ENCODE results near the gene UNC79. TPM values are rescaled to one million over a fixed set of nuclear protein-coding genes. Genes with fewer than 3 reads are reported as not detected.

The UNC79 gene
- total RNA-seq, 1 donor from 2014 or later, result 0.18 TPM

- Histone ChIP-seq H3K9me3 (no peaks in the 10 kb centered on the region), H3K4me1 (no peaks in the 10 kb centered on the region), H3K27ac (no peak overlapping the region), H3K4me3 (no peak overlapping the region), H3K27me3 (ENCODE audit: low read depth) (peaks cover 4% of the 10 kb centered on the region), H3K36me3 (no peaks in the 10 kb centered on the region)
- ATAC-seq (no peak), DNase-seq (no peak)
- peak; percentile 10 for TF ChIP-seq CTCF (IDR thresholded peaks at IDR 0.05)
- intact Hi-C loops (cut with DNase I), result no loop called here
These were observed 305.8 kb downstream of the UNC79 start for GRCh38 chr14:93736378-93737014.

GRCh38 chr14:93737634-93738033 is 306.9 kb downstream of the UNC79 start:
- Histone ChIP-seq H3K27ac (no peak overlapping the region), H3K36me3 (no peaks in the 10 kb centered on the region), H3K4me1 (no peaks in the 10 kb centered on the region), H3K9me3 (no peaks in the 10 kb centered on the region), H3K4me3 (no peak overlapping the region), H3K27me3 (ENCODE audit: low read depth) (peaks cover 4% of the 10 kb centered on the region)
- intact Hi-C loops (cut with DNase I), result no loop called here
- no peak for TF ChIP-seq CTCF (IDR thresholded peaks at IDR 0.05)
- DNase-seq (no peak), ATAC-seq (no peak)

GRCh38 chr14:93741556-93742230 is 311.0 kb downstream of the UNC79 start:
- intact Hi-C loops (cut with DNase I), result no loop called here
- Histone ChIP-seq H3K27ac (no peak overlapping the region), H3K4me1 (no peaks in the 10 kb centered on the region), H3K4me3 (no peak overlapping the region), H3K27me3 (ENCODE audit: low read depth) (peaks cover 18% of the 10 kb centered on the region), H3K36me3 (no peaks in the 10 kb centered on the region), H3K9me3 (no peaks in the 10 kb centered on the region)
- no peak for ATAC-seq
- DNase-seq, result no peak
- TF ChIP-seq CTCF (IDR thresholded peaks at IDR 0.05), result no peak

GRCh38 chr14:93742761-93743160 is 312.0 kb downstream of the UNC79 start:
- Histone ChIP-seq H3K36me3 (no peaks in the 10 kb centered on the region), H3K27ac (no peak overlapping the region), H3K4me3 (no peak overlapping the region), H3K27me3 (ENCODE audit: low read depth) (peaks cover 15% of the 10 kb centered on the region), H3K9me3 (no peaks in the 10 kb centered on the region), H3K4me1 (no peaks in the 10 kb centered on the region)
- TF ChIP-seq CTCF (IDR thresholded peaks at IDR 0.05), result no peak
- intact Hi-C loops (cut with DNase I), result no loop called here
- DNase-seq (no peak), ATAC-seq (no peak)

- intact Hi-C loops (cut with DNase I), result no loop called here
- ATAC-seq (no peak), DNase-seq (no peak)
- Histone ChIP-seq H3K9me3 (no peaks in the 10 kb centered on the region), H3K27me3 (ENCODE audit: low read depth) (peaks cover 13% of the 10 kb centered on the region), H3K27ac (no peak overlapping the region), H3K4me1 (no peaks in the 10 kb centered on the region), H3K4me3 (no peak overlapping the region), H3K36me3 (no peaks in the 10 kb centered on the region)
- TF ChIP-seq CTCF (IDR thresholded peaks at IDR 0.05), result no peak
These were observed 312.7 kb downstream of the UNC79 start for GRCh38 chr14:93743270-93744060.

Data from lower lobe of right lung (tissue), 2 donors.